MM.1S (cell line): Measurements from ENCODE around the gene ARL5C.

Experiments
- CTCF ChIP-seq: fragments of 300-600 bp; sonication (generic); IDR thresholded peaks from 2 replicates; pipeline ENCODE4 v1.5.1; 2016; ENCODE audit warnings: antibody characterized with exemption, low read length, mixed read lengths
- EZH2 ChIP-seq: fragments of 300-600 bp; sonication (generic); optimal IDR thresholded peaks from 2 replicates; pipeline ENCODE3; 2017; ENCODE audit warnings: low read depth, mild to moderate bottlenecking, antibody characterized with exemption, low read length, mixed read lengths
- EZH2phosphoT487 ChIP-seq: fragments of 300-600 bp; sonication (generic); IDR thresholded peaks from 2 replicates; pipeline ENCODE4 v1.6.1; 2018; ENCODE audit warnings: antibody characterized with exemption, low read length

GRCh38 chr17:39198186-39198566 lies 32.2 kb upstream of the ARL5C start:
- TF ChIP-seq CTCF (no peak), EZH2 (no peak), EZH2phosphoT487 (no peak)
